Activated T-helper 9 cell treated with anti-CD3 and anti-CD28 coated beads, Interleukin-2, amount 50 U/mL, for 16 hours (primary cell): Measurements from ENCODE around the gene LRRK1.

Source experiments
- DNase-seq: peaks from one replicate; pipeline ENCODE4 v3.0.0-alpha.2; 2020; ENCODE audit warnings: low read depth

Gene LRRK1

GRCh38 chr15:100890850-100891249 lies 28.3 kb upstream of the LRRK1 start:
- no peak for DNase-seq

- DNase-seq: no peak
Observed at GRCh38 chr15:100891307-100892012, 27.7 kb upstream of the LRRK1 start.

DNA sequence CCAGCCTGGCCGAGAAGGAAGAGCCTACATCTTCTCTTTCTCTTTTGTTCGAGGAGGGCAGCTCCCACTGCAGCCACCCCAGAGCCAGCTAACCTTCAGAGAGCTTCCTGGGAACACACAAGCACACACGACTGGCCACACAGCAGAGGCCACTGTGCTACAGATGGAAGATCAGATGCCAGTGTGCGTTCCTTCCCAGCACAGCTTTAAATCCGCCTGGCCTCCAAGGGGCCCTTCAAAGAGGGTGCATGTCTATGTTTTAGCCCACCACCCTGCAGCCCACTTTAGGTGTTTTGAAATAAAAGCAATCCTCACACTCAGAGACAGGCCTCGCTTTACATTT lies 27.2 kb upstream of the LRRK1 start:
- no peak for DNase-seq

DNA sequence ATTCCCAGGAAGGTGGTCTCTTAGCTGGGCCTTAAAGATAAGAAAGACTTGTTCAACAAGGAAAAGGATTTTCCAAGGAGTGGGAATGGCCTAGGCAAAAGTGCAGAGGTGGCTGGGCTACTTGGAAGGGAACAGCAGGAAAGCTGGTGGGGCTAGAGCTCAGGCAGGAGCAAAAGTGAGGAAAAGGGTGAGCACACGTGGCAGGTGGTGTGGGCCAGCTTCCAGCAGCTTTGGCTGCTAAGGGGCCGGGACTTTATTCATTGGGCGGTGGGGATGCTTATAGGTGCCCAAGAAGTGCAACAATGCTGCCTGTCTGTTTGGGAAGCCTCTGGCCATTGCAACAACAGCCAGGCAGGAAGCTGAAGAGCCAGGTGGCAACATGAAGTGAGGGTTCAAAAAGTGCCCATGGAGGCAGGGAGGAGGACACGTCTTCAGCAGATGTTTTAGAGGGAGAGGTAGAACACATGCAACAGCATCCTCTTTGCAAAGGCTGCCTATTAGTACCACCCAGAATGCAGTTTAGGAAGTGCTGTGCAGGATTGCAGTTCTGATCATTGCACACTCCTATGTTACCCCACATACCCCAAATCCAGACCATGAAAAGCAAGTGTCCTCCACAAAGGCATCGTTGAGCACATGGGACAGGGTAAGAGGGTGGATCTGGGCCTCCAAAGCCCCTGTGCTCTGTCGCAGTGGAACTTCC lies 25.7 kb upstream of the LRRK1 start:
- DNase-seq: no peak

GRCh38 chr15:100893964-100894295 lies 25.2 kb upstream of the LRRK1 start:
- no peak for DNase-seq

- no peak for DNase-seq
Observed at GRCh38 chr15:100895721-100896120, 23.4 kb upstream of the LRRK1 start.

DNA sequence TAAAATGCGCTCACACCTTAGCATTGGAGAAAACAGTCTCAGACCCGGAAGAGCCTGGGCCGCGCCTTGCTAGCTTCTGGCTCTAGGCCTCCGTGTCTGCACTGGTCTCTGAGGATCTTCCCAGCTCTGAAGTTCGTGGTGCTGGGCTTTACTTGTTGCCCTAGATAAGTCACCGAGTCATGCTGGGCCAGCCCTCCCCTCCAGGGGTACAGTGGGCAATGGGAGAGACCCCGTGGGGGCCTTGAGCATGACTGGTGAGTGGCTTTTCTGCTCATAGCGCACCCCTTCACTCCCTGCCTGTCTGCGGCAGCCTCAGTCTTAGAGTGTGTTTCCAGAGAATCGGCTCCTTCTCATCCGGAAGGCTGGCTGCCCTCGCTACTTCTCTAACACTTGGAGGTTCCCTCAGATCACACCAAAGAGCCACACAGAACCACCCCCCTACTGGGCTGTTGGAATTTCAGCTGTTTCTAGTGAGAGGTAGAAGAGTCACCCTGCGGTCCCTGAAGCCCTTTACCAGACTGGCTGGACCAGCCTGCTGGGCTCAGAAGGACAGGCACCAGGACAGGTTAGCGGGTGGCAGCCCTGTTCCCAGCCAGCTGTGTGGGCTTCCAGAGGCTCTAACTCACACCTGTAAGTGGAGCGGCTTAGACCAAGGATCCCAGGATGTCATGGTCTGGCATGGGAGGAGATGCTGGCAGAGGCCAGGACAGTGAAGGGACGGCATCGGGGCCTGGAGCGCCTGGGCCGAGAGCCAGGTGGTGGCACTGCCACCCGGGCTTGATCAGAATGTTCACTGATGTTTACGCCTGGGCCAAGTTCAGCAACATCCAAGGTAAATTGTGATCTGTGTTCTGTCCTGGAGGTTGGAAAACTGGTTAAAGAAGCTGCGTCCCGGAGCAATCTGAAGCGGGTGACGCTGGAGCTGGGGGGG lies 21.7 kb upstream of the LRRK1 start:
- no peak for DNase-seq

- DNase-seq: no peak
Observed at GRCh38 chr15:100898152-100898490, 21.0 kb upstream of the LRRK1 start.

DNA sequence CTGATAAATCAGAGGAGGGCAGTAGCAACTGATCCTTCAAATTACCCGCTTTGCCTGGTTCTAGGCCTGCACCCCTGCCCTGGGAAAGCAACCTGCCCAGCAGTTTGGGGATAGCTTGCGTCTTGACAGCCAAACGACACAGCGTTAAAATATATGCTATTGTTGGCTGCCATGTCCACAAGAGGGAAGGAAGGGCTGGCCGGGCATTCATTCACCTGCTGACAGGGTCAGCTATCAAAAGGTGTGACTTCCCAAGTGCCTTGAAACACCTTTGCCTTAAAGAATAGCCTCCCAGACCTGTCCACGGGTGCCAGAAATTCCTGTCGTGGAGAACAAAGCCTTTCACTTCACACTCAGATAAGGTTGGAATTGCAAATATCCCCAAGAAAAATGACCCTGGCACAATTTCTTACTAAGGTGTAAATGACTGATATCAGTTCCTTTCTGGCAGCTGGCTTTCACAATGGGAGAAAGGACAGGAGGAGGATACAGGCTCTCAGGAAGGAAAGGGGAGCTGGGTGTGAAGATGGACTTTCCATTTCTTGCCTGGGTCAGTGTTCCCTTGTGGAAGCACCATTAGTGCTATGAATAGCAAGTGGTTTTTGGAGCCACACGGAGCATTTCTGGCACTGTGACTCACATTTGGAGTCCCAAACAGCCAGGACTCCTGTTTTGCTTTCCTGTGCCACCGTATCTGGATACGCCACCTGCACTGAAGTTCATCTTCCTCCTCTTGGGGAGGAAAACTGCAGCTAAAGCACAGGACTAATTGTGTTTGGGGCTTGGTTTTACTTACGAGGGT lies 20.3 kb upstream of the LRRK1 start:
- DNase-seq: no peak

DNA sequence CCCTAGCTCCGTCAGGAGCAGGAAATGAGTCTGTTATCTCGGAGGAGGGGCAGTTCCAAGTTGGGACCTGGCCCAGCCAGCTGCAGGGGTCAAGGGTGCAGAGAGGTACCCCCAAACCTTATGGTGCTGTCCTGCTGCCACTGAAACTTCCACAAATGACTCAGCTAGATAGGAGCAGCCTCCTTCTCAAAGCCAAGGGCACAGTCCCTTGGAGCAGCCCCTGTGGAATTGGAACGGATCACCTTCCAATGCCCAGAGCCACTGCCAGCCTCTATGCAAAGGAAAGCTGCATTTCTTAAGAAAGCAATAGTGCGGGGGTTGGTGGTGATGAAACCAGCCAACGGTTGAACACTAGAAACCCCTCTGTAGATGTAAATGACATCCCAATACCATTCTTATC lies 19.6 kb upstream of the LRRK1 start:
- DNase-seq: no peak

DNA sequence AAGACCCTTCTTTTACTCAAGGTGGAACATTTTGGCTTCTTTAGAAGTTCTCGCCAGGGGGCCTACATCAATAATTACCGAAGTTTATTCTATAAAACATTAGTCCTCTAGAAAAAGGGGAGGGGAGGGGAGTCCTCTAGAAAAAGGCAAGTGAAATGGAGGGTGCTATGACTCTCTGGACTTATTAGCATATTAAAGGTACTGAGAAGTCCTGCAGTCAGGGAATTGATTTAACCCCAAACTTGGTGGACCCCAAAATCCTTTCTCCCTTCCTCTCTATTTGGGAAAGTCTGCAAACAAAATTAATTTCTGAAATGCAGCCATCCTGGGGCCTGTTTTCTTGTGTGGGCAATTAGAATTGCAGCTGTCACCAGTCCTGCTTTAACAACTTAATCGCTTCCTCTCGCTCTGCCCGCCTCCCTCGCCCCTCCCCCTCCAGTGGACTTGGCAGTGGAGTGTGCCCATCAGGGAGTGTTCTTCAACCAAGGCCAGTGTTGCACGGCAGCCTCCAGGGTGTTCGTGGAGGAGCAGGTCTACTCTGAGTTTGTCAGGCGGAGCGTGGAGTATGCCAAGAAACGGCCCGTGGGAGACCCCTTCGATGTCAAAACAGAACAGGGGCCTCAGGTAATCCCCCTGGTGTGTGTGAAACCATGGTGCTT lies 18.9 kb upstream of the LRRK1 start:
- no peak for DNase-seq

- DNase-seq: no peak
Observed at GRCh38 chr15:100900795-100901169, 18.4 kb upstream of the LRRK1 start.

DNA sequence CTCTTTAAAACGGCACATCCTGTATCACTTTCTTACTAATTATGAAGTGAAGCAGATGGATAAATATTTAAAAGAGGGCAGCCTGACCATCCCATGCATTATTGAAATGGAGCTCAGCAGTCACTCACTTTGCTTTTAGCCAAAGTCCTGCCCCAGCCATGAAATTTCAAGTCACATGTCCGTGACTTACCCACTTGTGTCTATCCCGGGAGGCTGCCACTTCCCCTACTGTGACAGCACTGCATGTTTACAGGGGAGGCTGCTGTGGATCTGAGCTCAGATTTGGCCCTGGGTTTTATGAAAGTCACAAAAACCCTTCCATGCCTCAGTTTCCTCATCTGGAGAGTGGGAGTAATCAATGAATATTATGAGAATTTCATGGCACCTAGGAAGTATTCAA lies 17.9 kb upstream of the LRRK1 start:
- DNase-seq: no peak

DNA sequence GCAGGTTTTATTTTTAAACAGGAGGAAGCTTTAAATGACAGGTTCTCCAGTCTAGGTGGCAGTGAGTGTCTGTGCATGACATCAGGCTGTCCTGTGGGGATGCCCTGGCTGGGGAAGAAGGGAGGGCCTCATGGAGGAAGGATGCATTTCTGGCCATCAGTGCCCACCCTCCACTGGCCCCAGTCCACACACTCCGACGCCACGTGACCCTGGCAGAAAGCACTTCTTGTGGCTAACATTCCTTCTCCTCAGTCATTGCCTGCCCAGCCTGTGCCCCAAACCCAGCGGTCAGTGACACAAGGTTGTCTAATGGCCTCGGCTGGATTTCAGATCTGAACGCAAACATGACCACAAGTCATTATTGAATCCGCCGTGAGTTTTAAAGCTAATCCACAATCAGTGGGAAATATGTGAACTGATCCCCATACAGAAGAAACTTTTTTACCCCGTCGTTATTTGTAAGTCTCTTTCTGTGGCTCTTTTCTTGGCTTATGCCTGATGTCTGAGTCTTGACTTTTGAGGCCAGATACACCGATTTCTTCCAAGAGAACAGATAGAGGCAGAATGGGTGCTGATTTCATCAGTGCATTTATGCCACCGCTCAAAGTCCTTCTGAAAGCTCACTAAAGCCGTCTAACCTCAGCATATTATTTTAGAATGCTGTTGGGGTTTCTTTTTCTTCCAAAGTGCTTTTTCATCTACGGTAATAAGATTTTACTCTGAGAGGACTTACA lies 17.3 kb upstream of the LRRK1 start:
- DNase-seq: no peak

GRCh38 chr15:100902436-100903167 lies 16.6 kb upstream of the LRRK1 start:
- no peak for DNase-seq

GRCh38 chr15:100903168-100903554 lies 16.0 kb upstream of the LRRK1 start:
- DNase-seq: no peak

DNA sequence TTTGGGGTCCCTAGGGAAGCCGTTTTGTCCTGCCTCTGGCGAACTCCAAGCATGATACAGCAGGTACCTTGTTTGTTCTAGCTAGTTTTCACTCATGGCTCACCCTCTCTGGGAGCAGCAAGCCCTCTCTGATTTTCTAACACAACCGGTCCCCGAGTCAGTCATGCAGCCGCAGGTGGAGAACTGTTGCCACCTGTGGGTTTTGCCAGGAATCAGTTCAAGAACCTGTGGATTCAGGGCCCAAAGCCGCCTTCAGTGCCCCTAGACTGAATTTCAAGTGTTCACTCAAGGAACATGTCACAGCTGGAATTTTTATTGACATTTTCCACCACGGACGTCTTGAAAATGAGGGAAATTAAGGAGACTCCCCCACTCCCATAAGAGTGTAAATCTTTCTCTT lies 13.3 kb upstream of the LRRK1 start:
- no peak for DNase-seq

DNA sequence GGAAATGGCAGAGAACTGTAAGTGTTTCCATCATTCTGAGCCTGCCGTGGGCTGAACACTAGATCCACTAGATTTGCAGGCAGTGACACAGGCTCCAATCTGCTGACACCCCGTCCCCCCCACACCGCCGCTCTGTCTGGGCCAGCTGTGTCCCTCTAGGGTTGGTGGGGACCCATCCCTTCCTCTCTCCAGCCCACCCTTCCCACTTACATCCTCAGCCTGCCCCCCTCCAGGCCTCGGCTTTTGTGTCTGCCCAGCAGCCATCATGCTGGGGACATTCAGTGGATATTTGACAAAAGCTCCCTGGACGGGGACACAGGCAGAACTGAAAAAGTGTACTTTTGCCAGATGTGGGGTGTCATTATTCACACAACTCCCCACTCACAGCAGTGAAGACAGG lies 10.7 kb upstream of the LRRK1 start:
- no peak for DNase-seq

GRCh38 chr15:100909565-100909964 lies 9.6 kb upstream of the LRRK1 start:
- no peak for DNase-seq
